A549 (cell line): ENCODE data around the gene IQCC. TPM values are rescaled to one million over a fixed set of nuclear protein-coding genes. Genes with fewer than 3 reads are reported as not detected.

Experiments
- ATAC-seq, 2 experiments: fragments of 200-7000 bp in 1 of 2; fragments of >200 bp in 1 of 2; cut with Nextera tagmentation in 1 of 2; cut with Tn5 transposase in 1 of 2; 3 replicates each; pipeline versions ENCODE4 v1.8.0 to v1.9.1; 2018 to 2020; ENCODE audit warnings: mild to moderate bottlenecking in 1 of 2, moderate library complexity in 1 of 2
- CTCF ChIA-PET: fragments of 300-600 bp; sonication (Branson Sonifier 250); formaldehyde crosslinking; extraction: SDS; loops from one replicate; lab custom pipeline; 2021; ENCODE audit warnings: antibody characterized with exemption, inconsistent platforms; lab: Yijun Ruan, JAX
- POLR2A ChIA-PET: fragments of 350-600 bp; formaldehyde crosslinking; extraction: SDS; loops from one replicate; lab custom pipeline; 2021; ENCODE audit warnings: antibody characterized with exemption, inconsistent platforms; lab: Yijun Ruan, JAX
- DNase-seq, 2 experiments: peaks; one replicate each; pipeline versions ENCODE4 v3.0.0 to v3.0.0-alpha.2; 2011 to 2016; ENCODE audit warnings: low read depth in 1 of 2, low spot score in 1 of 2
- FAIRE-seq: peaks from 2 replicates; lab custom pipeline; 2011; peaks lifted over from hg19 to GRCh38; lab: Jason Lieb, UNC
- H3K27ac ChIP-seq, 2 experiments: fragments of >200 bp; sonication (Bioruptor Twin); formaldehyde crosslinking; 3 replicates each; pipeline ENCODE4 v1.5.1; 2016 to 2017
- H3K4me1 ChIP-seq: fragments of >200 bp; sonication (Bioruptor Twin); formaldehyde crosslinking; 3 replicates; pipeline ENCODE4 v1.6.1; 2016
- H3K4me2 ChIP-seq: fragments of >200 bp; sonication (Bioruptor Twin); formaldehyde crosslinking; 3 replicates; pipeline ENCODE4 v1.6.1; 2016
- H3K4me3 ChIP-seq: fragments of >200 bp; sonication (Bioruptor Twin); formaldehyde crosslinking; 3 replicates; pipeline ENCODE4 v1.5.1; 2016
- H3K9me3 ChIP-seq: fragments of >200 bp; sonication (Bioruptor Twin); formaldehyde crosslinking; 3 replicates; pipeline ENCODE4 v1.6.1; 2016
- CBX2 ChIP-seq: fragments of 200-600 bp; sonication (generic); IDR thresholded peaks from 2 replicates; pipeline ENCODE4 v1.6.1; 2016; ENCODE audit warnings: low read depth, mild to moderate bottlenecking, borderline replicate concordance
- CBX8 ChIP-seq: fragments of 200-600 bp; sonication (generic); IDR thresholded peaks from 2 replicates; pipeline ENCODE4 v1.6.1; 2016
- CEBPB ChIP-seq, 2 experiments: fragments of >200 bp in 1 of 2; sonication (Bioruptor Twin) in 1 of 2; formaldehyde crosslinking in 1 of 2; IDR thresholded peaks; 2 replicates each; pipeline ENCODE4 v1.6.1; 2012 to 2016
- CHD2 ChIP-seq: fragments of 150-350 bp; IDR thresholded peaks from 2 replicates; pipeline ENCODE4 v1.6.1; 2014; ENCODE audit warnings: low read length; ENCODE audit not compliant: partially characterized antibody
- CHD4 ChIP-seq: fragments of 200-600 bp; sonication (generic); IDR thresholded peaks from 2 replicates; pipeline ENCODE4 v1.6.1; 2016; ENCODE audit warnings: antibody characterized with exemption, mild to moderate bottlenecking, borderline replicate concordance
- FOSL2 ChIP-seq, 2 experiments: fragments of 450-650 bp in 1 of 2; fragments of >200 bp in 1 of 2; sonication (Bioruptor Twin) in 1 of 2; formaldehyde crosslinking; IDR thresholded peaks; 2 replicates each; pipeline versions ENCODE4 v1.5.0 to v1.6.1; 2016 to 2020; ENCODE audit warnings: mild to moderate bottlenecking in 1 of 2, moderate library complexity in 1 of 2
- HDAC2 ChIP-seq: fragments of 200-600 bp; sonication (generic); IDR thresholded peaks from 2 replicates; pipeline ENCODE4 v1.6.1; 2016
- HES2 ChIP-seq: fragments of >200 bp; sonication (Bioruptor Twin); formaldehyde crosslinking; IDR thresholded peaks from 2 replicates; pipeline ENCODE4 v1.6.1; 2016
- HOXA7 ChIP-seq: fragments of 250-450 bp; sonication (Bioruptor Pico); IDR thresholded peaks from 2 replicates; pipeline ENCODE4 v1.5.0; 2020; ENCODE audit warnings: mild to moderate bottlenecking, moderate library complexity
- HOXB13 ChIP-seq: fragments of 250-450 bp; sonication (Bioruptor Pico); IDR thresholded peaks from 2 replicates; pipeline ENCODE4 v1.5.0; 2020; ENCODE audit warnings: low read depth, mild to moderate bottlenecking, moderate library complexity
- HOXB5 ChIP-seq: fragments of 250-450 bp; sonication (Bioruptor Pico); IDR thresholded peaks from 2 replicates; pipeline ENCODE4 v1.5.0; 2020; ENCODE audit warnings: mild to moderate bottlenecking, moderate library complexity
- KDM1A ChIP-seq: fragments of 200-600 bp; sonication (generic); IDR thresholded peaks from 2 replicates; pipeline ENCODE4 v1.6.1; 2016; ENCODE audit warnings: low read depth, mild to moderate bottlenecking
- KDM5A ChIP-seq: fragments of 200-600 bp; sonication (generic); IDR thresholded peaks from 2 replicates; pipeline ENCODE4 v1.6.1; 2016; ENCODE audit warnings: antibody characterized with exemption, mild to moderate bottlenecking
- NFE2L2 ChIP-seq: fragments of 150-350 bp; conservative IDR thresholded peaks from 2 replicates; pipeline ENCODE4 v1.6.1; 2014; ENCODE audit warnings: low read length
- NPAS2 ChIP-seq: fragments of 250-450 bp; sonication (Bioruptor Pico); IDR thresholded peaks from 2 replicates; pipeline ENCODE4 v1.8.0; 2022; ENCODE audit warnings: mild to moderate bottlenecking, moderate library complexity, borderline replicate concordance
- NR3C1 ChIP-seq: fragments of >200 bp; sonication (Bioruptor Twin); formaldehyde crosslinking; IDR thresholded peaks from 3 replicates; pipeline ENCODE4 v1.6.1; 2017
- POLR2A ChIP-seq: IDR thresholded peaks from 2 replicates; pipeline ENCODE4 v1.6.1; 2012; ENCODE audit warnings: mild to moderate bottlenecking, low read length
- RAD21 ChIP-seq, 2 experiments: fragments of >200 bp in 1 of 2; sonication (Bioruptor Twin) in 1 of 2; formaldehyde crosslinking in 1 of 2; IDR thresholded peaks in 1 of 2; conservative IDR thresholded peaks in 1 of 2; 2 replicates in 1 of 2; 3 replicates in 1 of 2; pipeline ENCODE4 v1.6.1; 2012 to 2018; ENCODE audit warnings: inconsistent platforms in 1 of 2
- RNF2 ChIP-seq: fragments of 200-600 bp; sonication (generic); IDR thresholded peaks from 2 replicates; pipeline ENCODE4 v1.6.1; 2016; ENCODE audit warnings: low read depth, mild to moderate bottlenecking, antibody characterized with exemption, moderate library complexity, borderline replicate concordance
- SMC3 ChIP-seq: fragments of >200 bp; sonication (Bioruptor Twin); formaldehyde crosslinking; IDR thresholded peaks from 3 replicates; pipeline ENCODE4 v1.6.1; 2018; ENCODE audit warnings: inconsistent platforms
- TP53 ChIP-seq: fragments of 250-450 bp; sonication (Bioruptor Pico); IDR thresholded peaks from 2 replicates; pipeline ENCODE4 v1.5.0; 2021; ENCODE audit warnings: mild to moderate bottlenecking, moderate library complexity
- USF2 ChIP-seq: fragments of 450-650 bp; IDR thresholded peaks from 2 replicates; pipeline ENCODE4 v1.6.1; 2014; ENCODE audit warnings: antibody characterized with exemption
- ZFP36 ChIP-seq: fragments of 450-650 bp; IDR thresholded peaks from 2 replicates; pipeline ENCODE4 v1.6.1; 2014; ENCODE audit warnings: borderline replicate concordance; ENCODE audit not compliant: partially characterized antibody
- ZNF302 ChIP-seq: fragments of 250-450 bp; sonication (Bioruptor Pico); IDR thresholded peaks from 2 replicates; pipeline ENCODE4 v1.9.0; 2021; ENCODE audit warnings: inconsistent platforms, mild to moderate bottlenecking, moderate library complexity
- ZSCAN20 ChIP-seq: fragments of 250-450 bp; sonication (Bioruptor Pico); IDR thresholded peaks from 2 replicates; pipeline ENCODE4 v1.8.0; 2022; ENCODE audit warnings: mild to moderate bottlenecking, moderate library complexity
- WGBS: methylation state at CpG from one replicate; pipeline ENCODE4 v1.1.6; 2017; ENCODE audit errors: missing lambda C conversion rate; 5-methylcytosine and 5-hydroxymethylcytosine counted together
- polyA plus RNA-seq, 4 experiments: library from polyadenylated mRNA; depleted of rRNA in 3 of 4; stranded (reverse); fragments of >200 nt; fragmentation: RNase III in 1 of 4; extraction: RNeasy Plus Mini Kit Qiagen cat#74134 plus additional on column Dnase treatment in 1 of 4; gene quantifications; 2 replicates in 3 of 4; 3 replicates in 1 of 4; pipeline ENCODE4 v1.2.3, GENCODE V29; 2011 to 2017

Gene IQCC
- polyA plus RNA-seq, 2 of the 4 experiments (the other 2 are of a cell fraction): 1.6 to 2.0 TPM

DNA sequence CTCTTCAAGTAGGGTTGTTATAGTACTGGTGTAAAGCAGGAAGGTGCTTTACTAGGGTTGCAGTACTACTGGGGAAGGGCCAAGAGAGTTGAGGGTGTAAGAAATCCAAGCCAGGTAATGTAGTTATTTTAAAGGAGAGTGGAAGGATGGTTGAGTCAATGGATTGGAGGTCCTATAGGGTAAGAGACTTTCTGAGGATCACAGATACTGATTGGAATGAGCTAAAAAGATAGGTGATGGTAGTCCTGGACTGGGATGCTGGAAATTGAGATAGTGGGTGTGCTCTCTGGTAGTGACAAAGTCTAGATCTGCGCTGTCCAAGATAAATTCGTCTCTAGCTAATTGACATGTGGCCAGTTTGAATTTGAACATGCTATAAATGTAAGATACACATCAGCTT is 19.0 kb upstream of the IQCC start:
- ATAC-seq: no peak
- no peak for DNase-seq
- Histone ChIP-seq H3K4me3 (no peak overlapping the region), H3K9me3 (no peaks in the 10 kb centered on the region), H3K4me2 (no peak overlapping the region), H3K4me1 (peaks cover 15% of the 10 kb centered on the region), H3K27ac (no peak overlapping the region)
- no peak for FAIRE-seq
- WGBS: 93% methylated on average over 2 of the region's 2 CpGs
- ChIA-PET POLR2A (no interaction called here), CTCF (interaction anchor here (0.6 kb wide), 1 partner anchor 157 kb away, joined by 4 read pairs; no protein-coding TSS in a partner anchor)
- no peak for TF ChIP-seq CBX8
- TF ChIP-seq KDM1A: no peak
- TF ChIP-seq ZNF302: no peak
- no peak for TF ChIP-seq HOXB13 (CRISPR knock-in tag)
- TF ChIP-seq RAD21 (conservative IDR thresholded peaks at IDR 0.05 in 1 of 2, IDR thresholded peaks at IDR 0.05 in 1 of 2): no peak
- no peak for TF ChIP-seq CEBPB (IDR thresholded peaks at IDR 0.05)
- no peak for TF ChIP-seq NPAS2 (CRISPR knock-in tag)
- TF ChIP-seq KDM5A: no peak
- no peak for TF ChIP-seq HOXA7 (CRISPR knock-in tag)
- TF ChIP-seq HOXB5 (CRISPR knock-in tag): no peak
- TF ChIP-seq NFE2L2: no peak
- TF ChIP-seq CHD4: no peak
- TF ChIP-seq RNF2: no peak
- no peak for TF ChIP-seq HES2
- no peak for TF ChIP-seq HDAC2
- TF ChIP-seq ZFP36: no peak
- TF ChIP-seq CHD2: no peak

- no peaks in the 10 kb centered on the region for H3K9me3 ChIP-seq
- H3K4me2 ChIP-seq: no peak overlapping the region
- ChIA-PET CTCF (interaction anchor here (2.6 kb wide), 1 partner anchor 13 kb away, joined by 7 read pairs; the partner anchor contains the start of gene CCDC28B), POLR2A (no interaction called here)
- DNase-seq (no peak), FAIRE-seq (no peak), ATAC-seq (no peak)
- no peak overlapping the region for H3K4me3 ChIP-seq
- H3K27ac ChIP-seq: no peak overlapping the region
- 99% methylated on average over 9 of the region's 9 CpGs for WGBS
- H3K4me1 ChIP-seq: 0 out of 3 replicates have a peak, but pooled peaks cover 7% of the 10 kb centered on the region
- TF ChIP-seq HOXA7 (CRISPR knock-in tag): no peak
- no peak for TF ChIP-seq ZNF302
- no peak for TF ChIP-seq ZSCAN20 (CRISPR knock-in tag)
- no peak for TF ChIP-seq HOXB13 (CRISPR knock-in tag)
- no peak for TF ChIP-seq POLR2A
- no peak for TF ChIP-seq USF2
- no peak for TF ChIP-seq TP53 (CRISPR knock-in tag)
- TF ChIP-seq HES2: no peak
- no peak for TF ChIP-seq NR3C1
- no peak for TF ChIP-seq CBX2
- no peak for TF ChIP-seq NPAS2 (CRISPR knock-in tag)
- no peak for TF ChIP-seq SMC3
- TF ChIP-seq RAD21 (conservative IDR thresholded peaks at IDR 0.05 in 1 of 2, IDR thresholded peaks at IDR 0.05 in 1 of 2): no peak
- TF ChIP-seq FOSL2 (IDR thresholded peaks at IDR 0.05): no peak
- no peak for TF ChIP-seq FOSL2 (CRISPR knock-in tag; IDR thresholded peaks at IDR 0.05)
Observed at GRCh38 chr1:32187850-32188249, 17.6 kb upstream of the IQCC start.
